ENCODE results near the gene SERGEF. TPM values are rescaled to one million over a fixed set of nuclear protein-coding genes. Genes with fewer than 3 reads are reported as not detected.
"Not testable (repeated sequence)": the region's sequence is repeated elsewhere in the genome, so short reads cannot be mapped to it uniquely, and the experiment has no call there.

SERGEF gene
- polyA plus RNA-seq, 4 donors, result 18.7 to 23.2 (median 20.5) TPM

DNA sequence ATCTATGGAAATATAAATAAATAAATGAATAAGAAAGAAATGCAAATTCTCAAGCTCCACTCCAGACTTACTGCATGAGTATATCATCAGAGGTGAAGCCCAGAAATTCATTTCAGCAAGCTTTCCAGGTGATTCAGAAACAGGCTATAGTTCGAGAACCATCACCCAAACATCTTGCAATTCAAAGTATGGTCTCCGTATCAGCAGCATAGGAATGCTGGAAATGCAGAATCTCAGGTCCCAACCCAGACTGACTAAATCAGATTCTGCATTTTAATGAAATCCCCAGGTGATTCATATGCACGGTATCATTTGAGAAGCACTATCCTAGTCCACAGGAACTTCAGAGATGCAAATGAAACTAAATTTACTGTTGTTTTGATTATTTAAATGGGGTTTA lies 95.3 kb downstream of the SERGEF start:
- no peak for DNase-seq (ENCODE audit: low read depth in 4 of 4, low spot score in 2 of 4)

- no peak for DNase-seq (ENCODE audit: low read depth in 4 of 4, low spot score in 2 of 4)
Observed at GRCh38 chr11:17915500-17916143, 97.2 kb downstream of the SERGEF start.

DNA sequence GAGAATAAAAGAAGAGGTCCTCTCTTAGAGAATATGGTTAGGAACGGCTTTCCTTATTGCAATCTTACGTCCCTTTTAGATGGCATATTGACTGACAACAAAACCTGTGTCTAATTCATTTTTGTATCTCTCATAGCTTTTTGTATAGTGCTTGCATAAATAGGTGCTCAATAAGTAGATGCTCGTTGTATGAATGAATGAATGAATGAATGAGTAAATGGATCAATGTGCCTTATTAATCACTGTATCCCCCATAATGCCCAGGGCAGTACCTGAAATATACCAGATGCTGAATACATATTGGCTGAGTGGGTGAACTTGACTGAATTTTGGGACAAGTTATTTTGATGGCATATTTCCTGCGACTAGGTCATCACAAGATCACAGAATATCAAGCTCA lies 97.9 kb downstream of the SERGEF start:
- DNase-seq (ENCODE audit: low read depth in 4 of 4, low spot score in 2 of 4), result no peak

GRCh38 chr11:17907046-17907445 lies 105.8 kb downstream of the SERGEF start:
- no peak for DNase-seq (ENCODE audit: low read depth in 4 of 4, low spot score in 2 of 4)

DNA sequence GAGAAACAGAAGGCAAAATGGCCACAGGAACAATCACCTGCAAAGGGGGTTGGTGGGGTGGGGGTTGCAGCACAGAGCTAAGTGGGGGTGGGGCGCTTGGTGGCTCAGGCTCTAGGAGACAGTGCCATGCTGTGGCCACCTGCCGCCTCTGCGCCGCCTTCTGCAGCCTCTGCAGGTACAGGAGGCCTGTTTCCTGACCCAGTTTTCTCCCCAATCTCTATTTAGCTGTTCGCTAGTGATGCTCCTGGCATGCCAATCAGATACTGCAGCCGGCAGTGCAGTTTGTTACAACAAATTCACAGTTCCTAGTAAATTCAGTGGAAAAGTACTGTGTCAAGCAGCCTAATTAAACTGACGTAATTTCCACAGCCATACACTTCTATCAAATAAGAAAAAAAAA lies 106.4 kb downstream of the SERGEF start:
- no peak for DNase-seq (ENCODE audit: low read depth in 4 of 4, low spot score in 2 of 4)

- DNase-seq (ENCODE audit: low read depth in 4 of 4, low spot score in 2 of 4), result no peak
Observed at GRCh38 chr11:17905477-17905876, 107.4 kb downstream of the SERGEF start.

DNA sequence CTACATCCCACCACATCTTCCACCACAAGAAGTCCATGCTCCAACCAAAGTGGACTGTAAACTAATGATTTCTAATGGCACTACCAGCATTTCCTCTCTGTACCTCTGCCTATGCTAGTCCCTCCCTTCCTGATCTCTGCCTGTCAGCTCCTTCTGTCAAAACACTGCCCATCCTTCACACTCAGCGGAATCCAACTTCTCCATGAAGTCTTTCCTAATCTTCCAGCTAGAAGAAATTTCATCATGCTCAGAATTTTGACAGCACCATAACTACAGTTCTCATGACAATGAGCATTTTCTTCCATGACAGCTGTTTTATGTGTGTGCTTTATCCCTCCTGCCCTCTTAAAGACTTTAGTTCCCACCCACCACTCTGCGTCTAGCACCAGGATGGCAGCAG lies 111.4 kb downstream of the SERGEF start:
- DNase-seq (ENCODE audit: low read depth in 4 of 4, low spot score in 2 of 4), result no peak

DNA sequence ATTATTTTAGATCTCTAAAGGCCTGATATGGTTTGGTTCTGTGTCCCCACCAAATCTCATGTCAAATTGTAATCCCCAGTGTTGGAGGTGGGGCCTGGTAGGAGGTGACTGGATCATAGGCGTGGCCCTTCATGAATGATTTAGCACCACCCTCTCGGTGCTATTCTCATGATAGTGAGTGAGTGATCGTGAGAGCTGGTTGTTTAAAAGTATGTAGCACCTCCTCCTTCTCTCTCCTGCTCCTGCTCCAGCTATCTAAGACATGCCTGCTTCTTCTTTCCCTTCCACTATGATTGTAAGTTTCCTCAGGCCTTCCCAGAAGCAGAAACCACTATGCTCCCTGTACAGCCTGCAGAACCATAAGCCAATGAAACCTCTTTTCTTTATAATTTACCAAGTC lies 114.1 kb downstream of the SERGEF start:
- no peak for DNase-seq (ENCODE audit: low read depth in 4 of 4, low spot score in 2 of 4)

- DNase-seq (ENCODE audit: low read depth in 4 of 4, low spot score in 2 of 4), result no peak
Observed at GRCh38 chr11:17898071-17898470, 114.8 kb downstream of the SERGEF start.

GRCh38 chr11:17897495-17897894 lies 115.4 kb downstream of the SERGEF start:
- DNase-seq (ENCODE audit: low read depth in 4 of 4, low spot score in 2 of 4), result no peak

DNA sequence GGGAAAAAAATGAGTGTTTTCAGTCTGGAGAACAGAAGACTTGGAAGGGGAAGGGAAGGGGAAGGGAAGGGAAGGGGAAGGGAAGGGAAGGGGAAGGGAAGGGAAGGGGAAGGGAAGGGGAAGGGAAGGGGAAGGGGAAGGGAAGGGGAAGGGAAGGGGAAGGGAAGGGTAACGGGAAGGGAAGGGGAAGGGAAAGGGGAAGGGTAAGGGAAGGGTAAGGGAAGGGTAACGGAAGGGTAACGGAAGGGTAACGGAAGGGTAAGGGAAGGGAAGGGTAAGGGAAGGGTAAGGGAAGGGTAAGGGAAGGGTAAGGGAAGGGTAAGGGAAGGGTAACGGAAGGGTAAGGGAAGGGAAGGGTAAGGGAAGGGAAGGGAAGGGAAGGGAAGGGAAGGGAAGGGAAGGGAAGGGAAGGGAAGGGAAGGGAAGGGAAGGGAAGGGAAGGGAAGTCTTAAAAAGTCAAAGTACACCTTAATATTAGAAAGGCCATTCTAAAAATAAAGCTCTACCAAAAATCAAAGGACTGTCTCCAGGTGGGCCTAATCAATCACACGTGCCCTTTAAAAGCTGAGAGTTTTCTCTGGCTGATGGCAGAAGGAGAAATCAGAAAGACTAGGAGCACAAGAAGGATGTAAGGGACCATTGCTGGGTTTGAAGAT lies 116.2 kb downstream of the SERGEF start:
- not testable (repeated sequence) for DNase-seq (ENCODE audit: low read depth in 4 of 4, low spot score in 2 of 4)

- no peak for DNase-seq (ENCODE audit: low read depth in 4 of 4, low spot score in 2 of 4)
Observed at GRCh38 chr11:17894929-17895658, 117.8 kb downstream of the SERGEF start.

DNA sequence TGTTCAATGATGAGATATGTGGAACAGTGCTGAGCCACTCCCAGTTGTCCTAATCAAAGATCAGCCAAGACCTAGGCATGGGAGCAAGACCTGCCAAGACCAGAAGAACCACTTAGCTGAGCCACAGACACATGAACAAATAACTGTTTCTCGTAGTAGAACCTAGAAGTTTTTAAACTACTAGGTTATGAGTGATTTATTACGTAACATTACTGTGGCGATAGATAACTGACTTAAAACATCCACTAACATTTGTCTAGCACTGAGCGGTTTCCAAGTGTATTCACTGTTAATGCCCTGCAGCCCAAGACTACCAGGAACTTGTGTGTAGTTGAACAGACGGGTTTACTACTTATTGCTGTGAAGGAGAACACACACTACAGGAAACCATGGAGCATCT lies 120.4 kb downstream of the SERGEF start:
- no peak for DNase-seq (ENCODE audit: low read depth in 4 of 4, low spot score in 2 of 4)

DNA sequence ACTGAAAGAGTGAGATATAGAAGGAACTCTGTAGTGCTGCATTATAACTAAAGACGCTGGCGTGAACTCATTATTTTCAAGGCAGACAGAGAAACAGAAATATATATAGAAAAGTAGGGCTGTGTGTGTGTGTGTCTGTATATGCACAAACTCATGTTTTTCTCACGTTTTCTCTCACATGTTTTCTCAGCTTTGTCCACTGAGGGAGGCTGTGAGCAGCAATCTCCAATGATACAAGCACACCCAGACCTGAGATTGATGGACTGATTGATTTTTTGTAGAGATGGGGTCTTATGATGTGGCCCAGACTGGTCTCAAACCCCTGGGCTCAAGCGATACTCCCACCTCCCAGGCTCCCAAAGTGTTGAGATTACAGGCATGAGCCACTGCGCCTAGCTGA lies 122.5 kb downstream of the SERGEF start:
- no peak for DNase-seq (ENCODE audit: low read depth in 4 of 4, low spot score in 2 of 4)

GRCh38 chr11:17887779-17888178 lies 125.1 kb downstream of the SERGEF start:
- no peak for DNase-seq (ENCODE audit: low read depth in 4 of 4, low spot score in 2 of 4)

DNA sequence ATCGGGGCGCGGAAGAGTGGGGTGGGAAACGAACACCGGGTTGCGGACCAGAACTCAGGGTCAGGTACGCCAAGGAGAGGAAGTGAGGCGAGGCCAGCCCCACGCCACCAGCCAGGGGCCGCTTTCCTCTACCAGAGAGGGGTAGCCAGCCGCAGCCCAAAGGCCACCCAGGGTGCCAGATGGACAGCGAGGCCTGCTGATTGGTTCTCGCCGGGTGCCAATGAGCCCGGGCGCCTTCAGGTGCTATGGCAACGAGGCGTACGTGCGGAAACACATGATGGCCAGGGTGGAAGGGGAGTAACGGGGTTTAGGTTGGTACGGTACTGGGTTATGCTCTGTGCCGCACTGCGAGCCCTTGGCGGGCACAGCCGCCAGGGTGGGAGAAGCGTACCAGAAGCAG lies 128.9 kb downstream of the SERGEF start:
- DNase-seq (ENCODE audit: low read depth in 4 of 4, low spot score in 2 of 4), result no peak

GRCh38 chr11:17883057-17883456 lies 129.8 kb downstream of the SERGEF start:
- no peak for DNase-seq (ENCODE audit: low read depth in 4 of 4, low spot score in 2 of 4)

GRCh38 chr11:17878743-17879142 lies 134.1 kb downstream of the SERGEF start:
- no peak for DNase-seq (ENCODE audit: low read depth in 4 of 4, low spot score in 2 of 4)

DNA sequence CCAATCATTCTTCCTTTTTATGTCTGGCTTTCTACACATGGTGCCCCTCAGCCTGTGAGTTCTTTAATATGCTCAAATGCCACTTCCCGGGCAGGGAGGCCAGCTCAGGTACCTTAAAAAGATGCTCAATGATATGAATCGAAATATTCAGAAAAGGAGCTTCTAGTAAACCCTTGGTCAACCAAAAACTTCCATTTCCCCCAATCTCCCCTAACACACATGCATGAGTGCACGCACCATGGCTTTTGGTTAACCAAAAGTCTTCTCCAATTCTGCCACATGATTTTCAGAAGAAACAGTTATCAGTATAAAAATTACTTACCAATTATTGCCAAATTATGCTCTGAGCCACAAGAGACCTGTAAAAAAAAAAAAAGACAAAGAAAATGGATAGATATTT lies 135.0 kb downstream of the SERGEF start:
- no peak for DNase-seq (ENCODE audit: low read depth in 4 of 4, low spot score in 2 of 4)

GRCh38 chr11:17876827-17877226 lies 136.0 kb downstream of the SERGEF start:
- no peak for DNase-seq (ENCODE audit: low read depth in 4 of 4, low spot score in 2 of 4)

GRCh38 chr11:17875891-17876290 lies 137.0 kb downstream of the SERGEF start:
- DNase-seq (ENCODE audit: low read depth in 4 of 4, low spot score in 2 of 4), result no peak

- no peak for DNase-seq (ENCODE audit: low read depth in 4 of 4, low spot score in 2 of 4)
Observed at GRCh38 chr11:17873586-17873985, 139.3 kb downstream of the SERGEF start.

Measured in left renal cortex interstitium (tissue), 4 donors.